Breast epithelium (tissue), 4 donors: ENCODE data around the gene SH3BGRL2. TPM values are rescaled to one million over a fixed set of nuclear protein-coding genes. Genes with fewer than 3 reads are reported as not detected.

ENCODE experiments used
- DNase-seq, 2 donors: peaks; one replicate each; pipeline ENCODE4 v3.0.0-alpha.2; 2019; ENCODE audit warnings: low spot score in 2 of 2
- H3K27ac ChIP-seq, 2 donors: fragments of 200-600 bp; sonication (generic) in 1 of 2; one replicate each; pipeline ENCODE4 v1.5.1; 2016 to 2019; ENCODE audit warnings: mild to moderate bottlenecking in 1 of 2
- H3K27me3 ChIP-seq, 2 donors: fragments of 200-600 bp; sonication (generic) in 1 of 2; one replicate each; pipeline versions ENCODE4 v1.5.1 to v1.6.0; 2017 to 2019; ENCODE audit warnings: control low read depth in 1 of 2, mild to moderate bottlenecking in 1 of 2
- H3K36me3 ChIP-seq: fragments of 200-600 bp; one replicate; pipeline ENCODE4 v1.5.1; 2019
- H3K4me1 ChIP-seq, 2 donors: fragments of 200-600 bp; sonication (generic); one replicate each; pipeline ENCODE4 v1.5.1; 2016 to 2019; ENCODE audit warnings: control low read depth in 1 of 2
- H3K4me3 ChIP-seq, 3 donors: fragments of 200-600 bp; sonication (generic); 1 replicate in 2 of 3; 2 replicates in 1 of 3; pipeline ENCODE4 v1.5.1; 2016 to 2019; ENCODE audit warnings: mild to moderate bottlenecking in 3 of 3, moderate library complexity in 2 of 3
- H3K9me3 ChIP-seq, 2 donors: fragments of 200-600 bp; sonication (generic) in 1 of 2; one replicate each; pipeline ENCODE4 v1.5.1; 2016 to 2019; ENCODE audit warnings: control low read depth in 1 of 2
- CTCF ChIP-seq, 3 donors: fragments of 450-650 bp; IDR thresholded peaks; one replicate each; pipeline ENCODE4 v1.5.1; 2016 to 2017; ENCODE audit warnings: antibody characterized with exemption in 3 of 3, mild to moderate bottlenecking in 3 of 3, moderate library complexity in 3 of 3
- POLR2A ChIP-seq: fragments of 450-650 bp; IDR thresholded peaks from one replicate; pipeline ENCODE4 v1.6.1; 2016; ENCODE audit warnings: antibody characterized with exemption, mild to moderate bottlenecking, moderate library complexity
- POLR2AphosphoS5 ChIP-seq, 3 donors: sonication (generic); formaldehyde crosslinking; IDR thresholded peaks; one replicate each; pipeline ENCODE4 v1.6.1; 2017; ENCODE audit warnings: antibody characterized with exemption in 3 of 3
- intact Hi-C: fragments of 100-400 bp; cut with DNase I; formaldehyde crosslinking; loops from one replicate; pipeline ENCODE4 v1.15.1; 2023; ENCODE audit warnings: low total_unique reads
- total RNA-seq, 3 donors: library from RNA; depleted of rRNA; stranded (reverse); fragments of >200 nt; gene quantifications; one replicate each; pipeline ENCODE4 v1.1.0, GENCODE V29; 2016

Gene SH3BGRL2
- total RNA-seq, 3 donors from 2014 or later, result 31.8 to 54.4 (median 50.9) TPM

GRCh38 chr6:79630380-79630882 is 698 bp upstream of the SH3BGRL2 start:
- Histone ChIP-seq H3K36me3 (no peaks in the 10 kb centered on the region), H3K9me3 (no peaks in the 10 kb centered on the region), H3K27me3 (no peaks in the 10 kb centered on the region), H3K27ac (peak overlapping the region; percentile 73 to 88), H3K4me3 (peak overlapping the region; percentile 60 to 78 (median 75)), H3K4me1 (no peaks in the 10 kb centered on the region)
- TF ChIP-seq POLR2AphosphoS5 (IDR thresholded peaks at IDR 0.05), result no peak
- no peak for TF ChIP-seq POLR2A
- no peak for TF ChIP-seq CTCF (IDR thresholded peaks at IDR 0.05)
- intact Hi-C loops, result no loop called here
- DNase-seq, result no peak

- Histone ChIP-seq H3K27ac (peak overlapping the region; percentile 73 to 88), H3K27me3 (no peaks in the 10 kb centered on the region), H3K4me3 (peak overlapping the region; percentile 60 to 78 (median 75)), H3K36me3 (no peaks in the 10 kb centered on the region), H3K9me3 (no peaks in the 10 kb centered on the region), H3K4me1 (no peaks in the 10 kb centered on the region)
- DNase-seq, result no peak
- intact Hi-C loops, result no loop called here
- no peak for TF ChIP-seq POLR2A
- no peak for TF ChIP-seq CTCF (IDR thresholded peaks at IDR 0.05)
- TF ChIP-seq POLR2AphosphoS5 (IDR thresholded peaks at IDR 0.05), result no peak
Measured at GRCh38 chr6:79631693-79632172, 604 bp downstream of the SH3BGRL2 start.

- Histone ChIP-seq H3K27ac (no peak overlapping the region), H3K36me3 (no peaks in the 10 kb centered on the region), H3K4me1 (no peaks in the 10 kb centered on the region), H3K27me3 (no peaks in the 10 kb centered on the region), H3K9me3 (no peaks in the 10 kb centered on the region), H3K4me3 (peak overlapping the region; percentile 60 to 78 (median 75))
- no peak for DNase-seq
- TF ChIP-seq CTCF (IDR thresholded peaks at IDR 0.05) (no peak), POLR2A (no peak), POLR2AphosphoS5 (IDR thresholded peaks at IDR 0.05) (no peak)
- intact Hi-C loops, result no loop called here
Measured at GRCh38 chr6:79632580-79632979, 1.5 kb downstream of the SH3BGRL2 start.

GRCh38 chr6:79634491-79635231 is 3.5 kb downstream of the SH3BGRL2 start:
- no peaks in the 10 kb centered on the region for H3K9me3 ChIP-seq
- no peak for DNase-seq
- no peak overlapping the region for H3K4me3 ChIP-seq
- no peak overlapping the region for H3K27ac ChIP-seq
- intact Hi-C loops, result no loop called here
- no peaks in the 10 kb centered on the region for H3K27me3 ChIP-seq
- no peak for TF ChIP-seq CTCF (IDR thresholded peaks at IDR 0.05)
- TF ChIP-seq POLR2A, result no peak
- TF ChIP-seq POLR2AphosphoS5 (IDR thresholded peaks at IDR 0.05), result no peak
- H3K36me3 ChIP-seq, result no peaks in the 10 kb centered on the region
- no peaks in the 10 kb centered on the region for H3K4me1 ChIP-seq

- DNase-seq, result no peak
Measured at GRCh38 chr6:79635232-79635543, 4.1 kb downstream of the SH3BGRL2 start.

More at GRCh38 chr6:79635232-79635543, 4.1 kb downstream of the SH3BGRL2 start:
- Histone ChIP-seq H3K36me3 (no peaks in the 10 kb centered on the region), H3K4me1 (no peaks in the 10 kb centered on the region), H3K4me3 (no peak overlapping the region), H3K27me3 (no peaks in the 10 kb centered on the region), H3K27ac (no peak overlapping the region), H3K9me3 (no peaks in the 10 kb centered on the region)
- intact Hi-C loops, result no loop called here
- TF ChIP-seq POLR2AphosphoS5 (IDR thresholded peaks at IDR 0.05) (no peak), CTCF (IDR thresholded peaks at IDR 0.05) (no peak), POLR2A (no peak)
